Progenitor cell of endocrine pancreas (in vitro differentiated cells): ENCODE data around the gene HBS1L. TPM values are rescaled to one million over a fixed set of nuclear protein-coding genes. Genes with fewer than 3 reads are reported as not detected.

ENCODE experiments used
- DNase-seq: peaks from one replicate; pipeline ENCODE4 v3.0.0; 2021; ENCODE audit warnings: low spot score; ENCODE audit not compliant: unreplicated experiment
- H3K27ac Mint-ChIP-seq: 2 replicates; pipeline ENCODE4 v1.8.0; 2021; ENCODE audit warnings: mild to moderate bottlenecking, moderate library complexity, mixed read lengths
- H3K27me3 Mint-ChIP-seq: 2 replicates; pipeline ENCODE4 v1.8.0; 2021; ENCODE audit warnings: mixed read lengths
- H3K36me3 Mint-ChIP-seq: 2 replicates; pipeline ENCODE4 v1.8.0; 2022; ENCODE audit warnings: mixed read lengths; ENCODE audit not compliant: insufficient read depth
- H3K4me1 Mint-ChIP-seq: 2 replicates; pipeline ENCODE4 v1.8.0; 2021; ENCODE audit warnings: low read depth, mixed read lengths
- H3K4me3 Mint-ChIP-seq: 2 replicates; pipeline ENCODE4 v1.8.0; 2021; ENCODE audit warnings: low read depth, mild to moderate bottlenecking, moderate library complexity, mixed read lengths
- H3K9me3 Mint-ChIP-seq: 2 replicates; pipeline ENCODE4 v1.8.0; 2021; ENCODE audit warnings: low read depth, mixed read lengths
- CTCF ChIP-seq: fragments of 200-600 bp; sonication (generic); IDR thresholded peaks from one replicate; pipeline ENCODE4 v1.5.0; 2021; ENCODE audit warnings: antibody characterized with exemption, mild to moderate bottlenecking; ENCODE audit not compliant: unreplicated experiment
- total RNA-seq: library from RNA; stranded (reverse); gene quantifications from 2 replicates; pipeline ENCODE4 v1.2.1, GENCODE V29; 2021

The HBS1L gene
- total RNA-seq, 1 donor from 2014 or later: 77.2 TPM

GRCh38 chr6:135067911-135068310 is 13.3 kb upstream of the HBS1L start:
- DNase-seq: no peak
- Mint-ChIP-seq H3K4me3 (no peak overlapping the region), H3K36me3 (no peaks in the 10 kb centered on the region), H3K27me3 (no peaks in the 10 kb centered on the region), H3K9me3 (no peaks in the 10 kb centered on the region), H3K27ac (no peak overlapping the region), H3K4me1 (no peaks in the 10 kb centered on the region)
- TF ChIP-seq CTCF: no peak

- no peak for DNase-seq
- no peak overlapping the region for H3K4me3 Mint-ChIP-seq
- TF ChIP-seq CTCF: no peak
- H3K4me1 Mint-ChIP-seq: no peaks in the 10 kb centered on the region
- no peak overlapping the region for H3K27ac Mint-ChIP-seq
- H3K9me3 Mint-ChIP-seq: no peaks in the 10 kb centered on the region
- no peaks in the 10 kb centered on the region for H3K36me3 Mint-ChIP-seq
- H3K27me3 Mint-ChIP-seq: no peaks in the 10 kb centered on the region
These were observed 12.2 kb upstream of the HBS1L start for GRCh38 chr6:135066806-135067205.

- Mint-ChIP-seq H3K9me3 (no peaks in the 10 kb centered on the region), H3K36me3 (no peaks in the 10 kb centered on the region), H3K27me3 (no peaks in the 10 kb centered on the region), H3K4me1 (no peaks in the 10 kb centered on the region), H3K4me3 (no peak overlapping the region), H3K27ac (no peak overlapping the region)
- DNase-seq: no peak
- TF ChIP-seq CTCF: no peak
These were observed 11.8 kb upstream of the HBS1L start for GRCh38 chr6:135066397-135066796.

GRCh38 chr6:135064586-135064985 is 10.0 kb upstream of the HBS1L start:
- no peaks in the 10 kb centered on the region for H3K4me1 Mint-ChIP-seq
- peaks cover 3% of the 10 kb centered on the region for H3K27me3 Mint-ChIP-seq
- H3K9me3 Mint-ChIP-seq: no peaks in the 10 kb centered on the region
- H3K36me3 Mint-ChIP-seq: no peaks in the 10 kb centered on the region
- no peak for TF ChIP-seq CTCF
- no peak overlapping the region for H3K4me3 Mint-ChIP-seq
- H3K27ac Mint-ChIP-seq: no peak overlapping the region
- DNase-seq: no peak

GRCh38 chr6:135063926-135064325 is 9.3 kb upstream of the HBS1L start:
- H3K4me3 Mint-ChIP-seq: no peak overlapping the region
- H3K9me3 Mint-ChIP-seq: no peaks in the 10 kb centered on the region
- H3K27ac Mint-ChIP-seq: no peak overlapping the region
- H3K27me3 Mint-ChIP-seq: peaks cover 3% of the 10 kb centered on the region
- no peaks in the 10 kb centered on the region for H3K36me3 Mint-ChIP-seq
- no peaks in the 10 kb centered on the region for H3K4me1 Mint-ChIP-seq
- TF ChIP-seq CTCF: no peak
- no peak for DNase-seq
